ENCODE measurements around the gene CADM1. TPM values are rescaled to one million over a fixed set of nuclear protein-coding genes. Genes with fewer than 3 reads are reported as not detected.
A peak's percentile ranks its signal among the peaks of the same experiment; 100 is the strongest.

Gene CADM1
- total and polyA plus RNA-seq, 8 donors, result 6.3 to 38.8 (median 24.5) TPM

DNA sequence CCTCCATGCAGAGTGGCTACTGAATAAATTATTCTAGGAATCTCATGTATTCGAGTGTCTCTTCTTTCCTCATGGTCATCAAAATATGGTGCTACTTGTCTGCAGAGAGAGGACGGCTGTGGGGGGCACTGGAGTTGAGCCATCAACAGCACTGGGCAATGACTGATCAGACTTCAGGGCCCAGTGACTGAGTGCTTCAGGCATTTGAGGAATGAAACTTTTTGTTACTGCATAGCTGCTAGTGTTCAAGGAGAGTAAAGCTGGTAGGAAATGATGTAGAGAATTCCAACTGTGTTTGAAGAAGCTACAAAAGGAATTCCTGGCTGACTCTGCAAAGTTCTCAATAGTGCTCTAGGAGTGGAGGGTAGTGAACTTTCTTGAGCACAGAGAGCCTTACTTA, 277.7 kb downstream of the CADM1 start:
- Histone ChIP-seq H3K4me3 (no peak overlapping the region), H3K36me3 (no peaks in the 10 kb centered on the region), H3K9me3 (no peaks in the 10 kb centered on the region), H3K4me1 (no peaks in the 10 kb centered on the region), H3K27ac (no peak overlapping the region), H3K27me3 (no peaks in the 10 kb centered on the region)
- FAIRE-seq (no peak), DNase-seq (no peak), ATAC-seq (no peak)
- intact Hi-C loops (cut with DNase I), result no loop called here
- TF ChIP-seq, protein P1, sequence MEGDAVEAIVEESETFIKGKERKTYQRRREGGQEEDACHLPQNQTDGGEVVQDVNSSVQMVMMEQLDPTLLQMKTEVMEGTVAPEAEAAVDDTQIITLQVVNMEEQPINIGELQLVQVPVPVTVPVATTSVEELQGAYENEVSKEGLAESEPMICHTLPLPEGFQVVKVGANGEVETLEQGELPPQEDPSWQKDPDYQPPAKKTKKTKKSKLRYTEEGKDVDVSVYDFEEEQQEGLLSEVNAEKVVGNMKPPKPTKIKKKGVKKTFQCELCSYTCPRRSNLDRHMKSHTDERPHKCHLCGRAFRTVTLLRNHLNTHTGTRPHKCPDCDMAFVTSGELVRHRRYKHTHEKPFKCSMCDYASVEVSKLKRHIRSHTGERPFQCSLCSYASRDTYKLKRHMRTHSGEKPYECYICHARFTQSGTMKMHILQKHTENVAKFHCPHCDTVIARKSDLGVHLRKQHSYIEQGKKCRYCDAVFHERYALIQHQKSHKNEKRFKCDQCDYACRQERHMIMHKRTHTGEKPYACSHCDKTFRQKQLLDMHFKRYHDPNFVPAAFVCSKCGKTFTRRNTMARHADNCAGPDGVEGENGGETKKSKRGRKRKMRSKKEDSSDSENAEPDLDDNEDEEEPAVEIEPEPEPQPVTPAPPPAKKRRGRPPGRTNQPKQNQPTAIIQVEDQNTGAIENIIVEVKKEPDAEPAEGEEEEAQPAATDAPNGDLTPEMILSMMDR (IDR thresholded peaks at IDR 0.05), result no peak
- WGBS, 2 donors, result 44 to 60% methylated on average over 2 of the region's 2 CpGs

DNA sequence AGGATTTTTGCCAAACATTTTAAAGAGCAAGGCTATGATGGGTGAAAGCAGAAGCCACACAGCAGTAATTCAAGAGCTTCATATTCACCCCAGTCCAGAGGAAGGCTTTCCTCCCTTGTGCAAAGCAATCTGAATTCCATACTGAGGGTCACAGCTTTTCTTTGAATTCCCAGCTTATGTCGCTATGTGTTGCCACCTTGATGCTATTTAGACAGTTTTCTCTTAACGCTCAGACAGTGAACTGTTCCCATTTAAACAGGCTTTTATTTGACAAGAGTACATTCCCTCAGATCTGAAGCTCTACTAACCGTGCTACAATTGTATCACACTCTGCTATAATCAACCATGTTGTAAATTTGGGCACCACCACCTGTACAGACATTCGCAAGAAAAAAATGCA, 279.7 kb downstream of the CADM1 start:
- Histone ChIP-seq H3K4me3 (no peak overlapping the region), H3K27ac (no peak overlapping the region), H3K9me3 (no peaks in the 10 kb centered on the region), H3K27me3 (no peaks in the 10 kb centered on the region), H3K36me3 (no peaks in the 10 kb centered on the region), H3K4me1 (no peaks in the 10 kb centered on the region)
- no peak for FAIRE-seq
- 59 to 66% methylated on average over 4 of the region's 4 CpGs for whole genome bisulfite sequencing, 2 donors
- no peak for ATAC-seq
- TF ChIP-seq, protein P1 (IDR thresholded peaks at IDR 0.05), result no peak
- intact Hi-C loops (cut with DNase I), result no loop called here
- DNase-seq, result no peak

GRCh38 chr11:115222863-115223530, 281.2 kb downstream of the CADM1 start:
- DNase-seq (no peak), ATAC-seq (no peak), FAIRE-seq (no peak)
- TF ChIP-seq, protein P1 (IDR thresholded peaks at IDR 0.05), result no peak
- no peak overlapping the region for H3K27ac ChIP-seq
- intact Hi-C loops (cut with DNase I), result no loop called here
- H3K36me3 ChIP-seq, result no peaks in the 10 kb centered on the region
- H3K27me3 ChIP-seq, result no peaks in the 10 kb centered on the region
- WGBS, 2 donors, result 64 to 75% methylated on average over 5 of the region's 5 CpGs
- H3K9me3 ChIP-seq, result no peaks in the 10 kb centered on the region
- no peaks in the 10 kb centered on the region for H3K4me1 ChIP-seq
- no peak overlapping the region for H3K4me3 ChIP-seq

- H3K27me3 ChIP-seq, result no peaks in the 10 kb centered on the region
- no peaks in the 10 kb centered on the region for H3K4me1 ChIP-seq
- intact Hi-C loops (cut with DNase I), result no loop called here
- H3K9me3 ChIP-seq, result no peaks in the 10 kb centered on the region
- no peak overlapping the region for H3K27ac ChIP-seq
- 48 to 58% methylated on average over 5 of the region's 5 CpGs for WGBS, 2 donors
- TF ChIP-seq, protein P1 (IDR thresholded peaks at IDR 0.05), result no peak
- ATAC-seq (peak in 2 of 4 donors; percentile 30 to 35), FAIRE-seq (no peak), DNase-seq (no peak)
- H3K36me3 ChIP-seq, result no peaks in the 10 kb centered on the region
- H3K4me3 ChIP-seq, result no peak overlapping the region
Measured at GRCh38 chr11:115222218-115222862, 281.9 kb downstream of the CADM1 start.

DNA sequence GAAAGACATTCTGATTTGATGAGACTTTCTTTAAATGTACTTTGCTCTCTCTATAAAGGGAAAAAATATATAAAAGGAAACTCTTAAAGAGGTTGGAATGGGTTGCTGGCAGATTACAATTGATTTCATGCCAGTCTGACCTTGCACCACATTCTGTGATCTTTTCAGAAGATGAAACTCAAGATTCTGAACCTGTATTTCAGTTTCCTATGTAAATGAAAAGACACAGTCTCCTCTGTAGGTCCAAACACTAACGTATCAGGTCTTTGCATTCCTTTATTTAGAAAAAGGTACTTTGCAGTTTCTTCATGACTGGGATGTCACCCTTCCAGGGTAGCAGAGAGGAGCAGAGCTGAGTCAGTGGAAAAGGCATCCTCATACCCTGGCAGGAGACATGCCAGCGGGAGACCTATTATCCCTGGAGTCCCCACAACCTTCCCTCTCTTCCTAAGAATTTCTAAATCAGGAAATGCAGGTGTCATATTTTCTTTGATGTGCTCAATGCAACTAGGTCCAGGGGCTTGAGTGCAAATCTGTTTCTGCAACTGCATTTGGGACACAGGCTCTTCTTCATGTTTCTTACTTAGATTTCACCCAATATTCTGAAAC, 282.6 kb downstream of the CADM1 start:
- 71 to 77% methylated on average over 2 of the region's 2 CpGs for WGBS, 2 donors
- Histone ChIP-seq H3K4me3 (no peak overlapping the region), H3K27me3 (no peaks in the 10 kb centered on the region), H3K27ac (no peak overlapping the region), H3K9me3 (no peaks in the 10 kb centered on the region), H3K36me3 (no peaks in the 10 kb centered on the region), H3K4me1 (no peaks in the 10 kb centered on the region)
- DNase-seq (no peak), ATAC-seq (no peak), FAIRE-seq (no peak)
- TF ChIP-seq, protein P1 (IDR thresholded peaks at IDR 0.05), result no peak
- intact Hi-C loops (cut with DNase I), result no loop called here
